Measurements from ENCODE around the gene TAPT1.

The TAPT1 gene

DNA sequence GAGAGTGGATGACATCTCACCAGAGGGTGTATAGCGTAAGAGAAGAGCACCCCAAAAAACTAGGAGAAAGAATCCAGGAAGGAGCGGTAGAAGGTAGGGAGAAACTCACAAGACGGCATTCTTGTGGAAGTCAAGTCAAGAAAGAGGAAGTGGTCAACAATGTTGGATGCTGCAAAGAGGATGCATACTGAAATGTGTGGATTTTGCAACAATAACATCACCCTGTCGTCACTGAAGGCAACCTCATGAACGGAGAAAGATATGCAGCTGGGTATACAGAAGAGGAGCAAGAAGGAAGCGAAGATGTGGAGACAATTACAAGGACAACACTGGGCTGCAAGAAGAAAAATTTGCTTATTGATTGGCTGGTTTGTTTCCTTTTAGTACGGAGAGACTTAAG lies 11.4 kb upstream of the TAPT1 start:
- no peak for TF ChIP-seq JUND (IDR thresholded peaks at IDR 0.05; ENCODE audit: low read depth)
- in situ Hi-C loops (cut with HindIII; ENCODE audit: low pct_unique_long_range_greater_than_20kb, low sequenced_read_pairs) = no loop called here
- DNase-seq (ENCODE audit: low read depth in 1 of 2, low spot score in 1 of 2) = no peak

DNA sequence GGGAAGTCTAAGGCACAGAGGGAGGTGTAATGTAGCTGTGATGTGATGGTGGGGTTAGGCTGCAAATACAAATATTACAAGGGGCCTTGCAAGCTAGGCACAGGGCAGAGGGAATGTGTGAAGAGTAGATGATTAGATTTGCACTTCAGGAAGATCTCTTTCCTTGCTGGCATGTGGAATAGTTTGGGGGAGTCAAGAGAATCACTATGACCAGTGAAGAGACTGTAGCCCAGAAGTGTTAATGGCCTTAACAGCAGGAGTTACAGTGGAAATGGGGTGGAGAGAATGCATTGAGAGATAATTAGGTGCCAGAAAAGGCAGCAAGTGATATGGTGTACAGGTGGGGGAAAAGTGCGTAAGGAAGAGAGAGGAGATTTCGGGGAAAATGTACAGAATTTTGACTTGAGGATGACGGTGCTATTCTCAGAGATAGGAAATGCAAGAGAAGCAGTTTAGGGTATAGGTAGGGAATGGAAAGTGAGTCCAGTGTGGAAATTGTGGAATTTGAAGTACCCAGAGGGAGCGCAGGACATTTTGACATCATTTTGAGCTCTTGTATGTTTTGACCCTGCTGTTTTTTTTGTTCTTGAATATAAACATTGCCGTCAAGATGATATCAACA lies 10.2 kb upstream of the TAPT1 start:
- in situ Hi-C loops (cut with HindIII; ENCODE audit: low pct_unique_long_range_greater_than_20kb, low sequenced_read_pairs) = no loop called here
- no peak for TF ChIP-seq JUND (IDR thresholded peaks at IDR 0.05; ENCODE audit: low read depth)
- DNase-seq (ENCODE audit: low read depth in 1 of 2, low spot score in 1 of 2) = no peak

DNA sequence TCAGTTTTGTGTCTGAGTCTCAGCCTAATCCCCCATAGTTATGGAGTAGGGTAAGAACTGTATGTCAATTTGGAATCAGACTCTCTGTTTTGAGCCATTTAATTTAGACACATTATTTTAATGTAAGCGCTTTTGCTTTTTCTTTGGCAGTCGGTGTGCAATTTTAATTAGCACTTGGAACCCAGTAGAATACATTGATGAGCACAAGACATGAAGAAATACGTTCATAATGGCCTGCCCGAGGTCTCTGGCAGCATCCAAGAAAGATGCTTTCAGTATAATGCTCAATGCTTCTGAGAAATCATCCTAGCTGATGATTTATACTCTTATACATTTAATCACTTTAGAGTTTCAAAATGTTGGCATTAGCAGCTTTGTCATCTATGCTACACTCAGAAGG lies 8.9 kb upstream of the TAPT1 start:
- no peak for DNase-seq (ENCODE audit: low read depth in 1 of 2, low spot score in 1 of 2)
- in situ Hi-C loops (cut with HindIII; ENCODE audit: low pct_unique_long_range_greater_than_20kb, low sequenced_read_pairs) = no loop called here
- no peak for TF ChIP-seq JUND (IDR thresholded peaks at IDR 0.05; ENCODE audit: low read depth)

DNA sequence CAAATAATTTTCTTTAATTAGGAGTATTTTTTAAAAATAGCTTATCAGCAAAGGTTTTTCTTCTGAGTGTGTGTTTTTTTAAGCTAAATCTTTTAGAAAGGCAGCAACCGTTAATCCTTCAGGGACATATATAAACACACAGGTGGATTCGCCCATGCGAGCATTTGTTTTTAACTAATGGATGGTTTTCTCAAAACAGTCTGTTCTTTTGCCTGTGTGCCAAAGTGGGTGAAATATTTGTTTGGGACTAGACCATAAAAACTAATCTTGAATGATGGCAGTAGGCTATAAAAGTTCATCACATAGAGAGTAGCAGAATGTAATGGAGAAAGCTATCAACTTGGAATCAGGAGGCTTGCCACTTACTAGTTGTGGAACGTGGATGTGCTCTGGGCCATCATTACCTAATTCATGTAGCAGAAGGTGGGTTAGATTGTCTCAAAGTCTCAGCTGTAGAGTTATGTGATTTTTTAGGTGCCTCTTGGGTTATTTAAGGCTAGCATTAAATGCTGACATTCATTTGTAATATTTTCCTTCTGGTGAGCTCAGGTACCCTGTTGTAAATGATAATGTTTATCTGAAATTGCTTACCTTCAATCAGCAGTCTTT lies 7.4 kb upstream of the TAPT1 start:
- TF ChIP-seq JUND (IDR thresholded peaks at IDR 0.05; ENCODE audit: low read depth) = no peak
- in situ Hi-C loops (cut with HindIII; ENCODE audit: low pct_unique_long_range_greater_than_20kb, low sequenced_read_pairs) = no loop called here
- no peak for DNase-seq (ENCODE audit: low read depth in 1 of 2, low spot score in 1 of 2)

DNA sequence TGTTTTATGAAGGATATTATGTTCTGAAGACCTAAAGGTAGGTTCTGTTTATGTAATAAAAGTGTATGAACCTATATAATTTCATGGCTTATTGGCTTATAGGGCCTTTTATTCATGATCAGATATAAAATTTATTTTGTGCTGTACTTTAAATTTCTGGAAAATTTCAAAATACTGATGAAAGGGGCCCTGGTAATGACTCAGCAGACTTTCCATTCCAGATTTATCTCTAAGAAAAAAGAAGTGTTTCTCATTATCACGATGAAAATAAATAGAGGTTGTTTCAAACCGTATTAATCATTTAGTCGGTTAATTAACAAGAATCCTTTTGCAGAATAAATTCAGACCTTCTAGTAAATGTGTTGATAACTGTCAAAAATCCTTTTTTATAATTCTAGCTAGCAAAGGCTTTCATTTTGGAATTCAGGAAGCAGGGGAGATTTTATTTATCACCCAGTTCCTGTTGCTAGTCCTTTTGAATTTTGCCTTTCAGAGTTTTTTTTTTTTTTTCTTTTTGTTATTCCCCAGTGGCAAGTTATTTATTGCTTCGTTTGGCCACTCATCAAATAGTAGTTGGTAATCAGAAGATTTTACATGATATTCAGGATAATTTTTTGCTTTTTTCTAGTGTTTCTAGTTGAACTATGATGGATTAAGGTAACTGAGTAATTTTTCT lies 5.4 kb upstream of the TAPT1 start:
- in situ Hi-C loops (cut with HindIII; ENCODE audit: low pct_unique_long_range_greater_than_20kb, low sequenced_read_pairs) = no loop called here
- TF ChIP-seq JUND (IDR thresholded peaks at IDR 0.05; ENCODE audit: low read depth) = no peak
- DNase-seq (ENCODE audit: low read depth in 1 of 2, low spot score in 1 of 2) = no peak

DNA sequence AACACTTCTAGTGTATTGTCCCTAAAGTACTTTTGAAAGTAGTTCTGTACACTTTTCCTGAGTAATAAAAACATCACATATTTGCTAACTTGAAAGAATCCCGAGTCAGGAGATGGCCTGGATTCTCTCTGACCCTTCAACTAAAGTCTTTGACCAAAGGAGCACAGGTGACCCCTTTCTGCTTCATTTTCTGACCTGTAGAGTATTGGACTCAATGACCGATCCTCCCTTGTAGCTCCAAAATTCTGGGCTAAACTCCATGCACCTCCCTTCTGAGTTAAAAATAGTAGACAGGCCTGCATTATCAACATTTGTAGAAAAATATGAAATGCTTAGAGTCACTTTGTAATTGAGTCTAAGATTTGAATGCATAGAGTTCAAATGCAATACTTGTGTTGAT lies 4.0 kb upstream of the TAPT1 start:
- in situ Hi-C loops (cut with HindIII; ENCODE audit: low pct_unique_long_range_greater_than_20kb, low sequenced_read_pairs) = no loop called here
- no peak for TF ChIP-seq JUND (IDR thresholded peaks at IDR 0.05; ENCODE audit: low read depth)
- no peak for DNase-seq (ENCODE audit: low read depth in 1 of 2, low spot score in 1 of 2)

DNA sequence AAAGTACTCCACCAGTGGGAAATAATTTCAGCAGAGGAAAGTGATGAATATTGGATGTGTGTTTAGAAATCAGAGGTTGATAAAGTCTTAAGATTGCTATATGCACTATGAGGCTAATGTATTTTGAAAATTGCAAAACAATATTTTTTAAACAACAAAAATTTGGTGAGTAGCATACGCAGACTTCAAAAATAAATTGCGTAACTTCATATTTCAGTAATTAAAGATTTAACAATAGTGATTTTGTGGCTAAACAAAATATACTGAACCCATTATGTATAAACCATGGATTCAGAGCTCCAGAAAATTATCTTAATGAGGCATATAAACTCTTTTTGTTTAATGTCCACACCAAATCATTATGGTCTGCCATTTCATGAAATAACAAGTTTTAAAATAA lies 3.3 kb upstream of the TAPT1 start:
- DNase-seq (ENCODE audit: low read depth in 1 of 2, low spot score in 1 of 2) = no peak
- TF ChIP-seq JUND (IDR thresholded peaks at IDR 0.05; ENCODE audit: low read depth) = no peak
- in situ Hi-C loops (cut with HindIII; ENCODE audit: low pct_unique_long_range_greater_than_20kb, low sequenced_read_pairs) = no loop called here

DNA sequence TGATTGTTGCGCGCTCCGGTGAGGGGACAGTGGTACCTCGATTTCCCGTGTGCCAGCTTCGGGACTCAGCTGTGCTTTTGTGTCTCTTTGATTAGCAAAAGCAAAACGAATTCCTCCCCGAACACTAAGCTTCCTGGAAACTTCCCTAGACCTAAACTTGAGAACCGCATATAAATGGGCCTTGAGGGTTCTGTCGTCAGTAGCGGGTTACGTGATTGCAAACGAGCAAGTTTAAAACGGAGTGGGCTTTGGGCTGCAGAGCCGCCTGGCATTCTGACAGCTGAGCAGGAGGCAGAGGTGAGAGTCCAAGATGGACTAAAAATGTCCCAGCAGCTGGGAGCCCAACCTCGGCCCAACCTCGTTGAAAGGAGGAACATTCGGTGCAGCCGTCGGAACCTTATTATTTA lies 1.2 kb upstream of the TAPT1 start:
- in situ Hi-C loops (cut with HindIII; ENCODE audit: low pct_unique_long_range_greater_than_20kb, low sequenced_read_pairs) = no loop called here
- peak in 1 of 2 experiments; percentile 30 for DNase-seq (ENCODE audit: low read depth in 1 of 2, low spot score in 1 of 2)
- no peak for TF ChIP-seq JUND (IDR thresholded peaks at IDR 0.05; ENCODE audit: low read depth)

DNA sequence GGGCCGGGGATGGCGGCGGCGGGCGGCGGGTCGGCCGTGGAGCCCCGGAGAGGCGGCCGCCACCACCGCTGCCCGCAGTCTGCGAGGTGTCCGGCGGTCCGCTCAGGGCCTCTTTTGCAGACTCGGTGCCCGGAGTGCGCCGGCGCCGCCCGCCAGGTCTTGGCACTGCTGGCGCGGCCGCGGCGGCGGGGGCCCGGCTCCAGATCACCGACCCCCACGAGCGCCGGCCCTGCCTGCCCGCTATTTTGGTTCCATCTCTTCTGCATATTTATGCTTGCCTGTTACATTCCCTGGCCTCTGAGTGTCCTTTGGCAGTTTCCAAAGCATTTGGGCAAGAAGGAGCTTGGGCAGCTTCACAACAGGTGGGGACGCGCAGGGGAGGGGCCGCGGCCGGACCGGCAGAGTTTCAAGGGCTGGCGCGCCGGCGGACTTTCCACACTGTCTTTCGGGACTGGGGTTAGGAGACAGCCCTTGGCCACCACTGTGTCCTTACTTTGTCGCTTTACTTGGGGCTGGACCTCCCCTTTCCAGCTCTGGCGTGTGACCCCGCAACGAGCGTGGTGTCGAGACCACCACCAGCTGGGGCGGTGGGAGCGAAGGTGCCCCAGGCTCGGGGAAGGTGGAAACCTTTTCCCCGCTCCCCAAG lies 668 bp upstream of the TAPT1 start:
- in situ Hi-C loops (cut with HindIII; ENCODE audit: low pct_unique_long_range_greater_than_20kb, low sequenced_read_pairs) = no loop called here
- no peak for TF ChIP-seq JUND (IDR thresholded peaks at IDR 0.05; ENCODE audit: low read depth)
- DNase-seq (ENCODE audit: low read depth in 1 of 2, low spot score in 1 of 2) = peak in 1 of 2 experiments; percentile 46

DNA sequence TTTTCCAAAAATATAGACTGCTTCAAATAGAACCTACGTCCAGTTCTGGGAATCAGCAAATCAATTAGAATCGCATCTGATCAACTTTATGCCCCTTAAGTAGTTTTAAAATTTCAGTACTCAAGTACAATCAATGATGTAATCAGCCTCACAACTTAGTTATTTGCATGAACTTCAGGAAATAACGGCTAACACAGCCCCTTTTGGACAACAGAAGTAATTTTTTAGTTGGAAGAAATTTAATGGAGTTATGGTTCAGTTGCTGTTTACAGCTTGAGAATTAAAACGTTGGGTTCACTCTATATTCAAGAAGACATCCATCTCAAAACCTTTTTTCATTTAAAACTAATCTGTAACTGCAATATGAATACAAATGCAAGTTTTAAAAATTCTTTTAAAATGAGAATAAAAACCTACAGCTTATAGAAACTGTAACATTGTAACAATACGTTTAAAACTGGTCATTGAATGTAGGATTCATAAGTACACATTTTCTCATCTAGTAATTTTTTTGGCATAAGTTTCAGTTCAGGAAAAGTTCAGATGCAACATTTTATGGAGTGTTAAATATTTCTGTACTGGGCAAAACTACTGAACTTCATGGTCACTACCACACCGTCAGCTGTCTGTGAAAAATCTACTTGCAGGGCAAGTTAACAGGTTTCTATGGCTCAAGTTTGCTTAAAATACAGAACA lies 956 bp downstream of the TAPT1 start:
- in situ Hi-C loops (cut with HindIII; ENCODE audit: low pct_unique_long_range_greater_than_20kb, low sequenced_read_pairs) = no loop called here
- no peak for TF ChIP-seq JUND (IDR thresholded peaks at IDR 0.05; ENCODE audit: low read depth)
- DNase-seq (ENCODE audit: low read depth in 1 of 2, low spot score in 1 of 2) = no peak

DNA sequence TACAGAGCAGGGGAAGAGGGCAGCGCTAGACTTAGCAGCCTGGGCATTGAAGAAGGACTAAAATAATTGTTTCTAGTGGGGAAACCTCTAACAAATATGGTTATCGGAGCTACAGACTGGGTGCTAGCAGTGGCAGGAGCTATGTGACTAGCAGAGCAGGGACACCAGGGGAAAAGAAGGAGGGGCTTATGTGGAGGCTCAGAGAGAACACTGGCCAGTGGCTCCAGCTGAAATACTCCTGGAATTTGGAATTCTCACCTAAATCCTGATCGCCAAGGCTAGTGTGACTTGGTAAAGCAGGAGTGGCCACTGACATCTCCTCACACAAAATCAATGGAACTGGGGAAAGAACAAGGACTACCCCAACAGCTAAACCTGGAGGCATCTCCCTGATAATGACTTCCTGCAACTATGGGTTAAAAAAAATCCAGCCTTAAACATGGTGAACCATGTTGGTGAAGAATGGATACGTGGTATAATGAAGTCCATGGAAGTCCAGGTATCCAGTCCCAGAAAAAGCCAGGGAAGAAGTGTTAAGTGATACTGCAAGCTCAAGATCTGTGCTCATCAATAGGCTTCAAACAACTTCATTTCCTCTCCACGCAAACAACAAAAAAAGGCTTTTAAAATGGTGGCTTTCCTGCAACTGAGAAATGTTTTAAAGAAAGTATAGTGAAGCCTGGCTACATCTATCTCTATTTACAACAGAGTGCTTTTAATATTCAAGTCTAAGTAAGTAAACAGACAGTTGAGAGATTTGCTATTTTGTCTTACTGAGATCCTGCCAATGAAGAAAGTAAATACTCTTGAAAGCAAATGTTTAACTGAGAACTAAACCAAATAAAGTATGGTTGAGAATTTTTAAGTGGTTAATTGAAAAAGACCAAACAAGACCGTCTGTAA lies 1.8 kb downstream of the TAPT1 start:
- peak in 1 of 2 experiments; percentile 24 for DNase-seq (ENCODE audit: low read depth in 1 of 2, low spot score in 1 of 2)
- TF ChIP-seq JUND (IDR thresholded peaks at IDR 0.05; ENCODE audit: low read depth) = no peak
- in situ Hi-C loops (cut with HindIII; ENCODE audit: low pct_unique_long_range_greater_than_20kb, low sequenced_read_pairs) = no loop called here

All from T47D (cell line).